GM12891 (cell line): Measurements from ENCODE around the gene PTDSS2.

Source experiments
- POLR2A ChIP-seq: IDR thresholded peaks from 2 replicates; pipeline ENCODE4 v1.6.1; 2011; ENCODE audit warnings: low read depth, low read length, control low read depth
- POLR2AphosphoS5 ChIP-seq: IDR thresholded peaks from 2 replicates; pipeline ENCODE4 v1.6.1; 2011; ENCODE audit warnings: low read depth, low read length, control low read depth
- SPI1 ChIP-seq: IDR thresholded peaks from 2 replicates; pipeline ENCODE4 v1.6.1; 2011; ENCODE audit warnings: low read depth, low read length, control low read depth
- TAF1 ChIP-seq: IDR thresholded peaks from 2 replicates; pipeline ENCODE4 v1.6.1; 2011; ENCODE audit warnings: low read depth, low read length, control low read depth

GRCh38 chr11:539971-540481 is 89.9 kb downstream of the PTDSS2 start:
- TF ChIP-seq POLR2A (no peak), TAF1 (no peak), POLR2AphosphoS5 (no peak), SPI1 (no peak)
